Activated CD4-positive, CD25-positive, alpha-beta regulatory T cell (primary cell): ENCODE results near the gene FOXP1.

Experiments used
- DNase-seq, 4 experiments: peaks; one replicate each; lab custom pipeline; 2025; lab: John Stamatoyannopoulos, UW

FOXP1 gene

DNA sequence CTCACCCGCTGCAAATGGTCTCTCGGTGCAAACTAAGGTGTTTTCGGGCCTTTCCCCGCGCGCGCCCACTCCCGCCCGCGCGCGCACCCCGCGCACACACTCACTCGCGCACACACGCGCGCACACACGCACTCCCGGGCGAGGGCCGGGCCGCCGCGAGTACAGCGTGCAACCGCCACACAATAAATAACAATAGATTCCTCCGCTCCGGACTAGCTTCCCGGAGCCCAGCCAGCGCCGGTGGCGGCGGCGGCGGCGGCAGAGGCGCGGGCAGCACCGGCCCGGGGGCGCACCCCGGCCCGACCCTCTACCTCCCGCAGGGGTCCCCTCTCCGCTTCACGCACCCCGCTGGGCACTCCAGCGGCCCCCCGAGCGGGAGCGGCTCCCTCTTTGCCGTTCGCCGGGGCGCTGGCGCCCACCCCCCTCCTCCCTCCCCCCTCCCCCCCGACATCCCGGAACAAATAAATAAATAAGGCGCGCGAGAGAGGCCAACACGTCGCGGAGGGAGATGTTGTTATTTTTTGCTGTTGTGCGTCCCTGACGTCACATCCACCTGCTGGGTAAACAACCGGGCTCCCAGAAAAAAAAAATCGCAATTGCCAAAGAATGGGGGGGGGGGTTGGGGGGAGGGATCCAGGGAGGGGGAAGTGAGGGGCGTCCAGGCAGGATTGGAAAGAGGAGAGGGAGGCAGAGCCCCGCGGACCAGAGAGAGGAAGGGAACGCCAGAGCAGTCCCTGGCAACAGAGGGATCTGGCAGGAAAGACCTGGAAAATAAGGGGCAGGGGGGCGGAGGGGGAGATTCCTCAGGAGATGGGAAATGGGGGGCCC, at the start of gene FOXP1:
Gene FOXP1, minus strand, starts transcription at position 163 of the 828 bp plus-strand sequence. CDS start 385,347 bp downstream, outside the sequence.
- peak; percentile 23 to 44 (median 36) for DNase-seq

DNA sequence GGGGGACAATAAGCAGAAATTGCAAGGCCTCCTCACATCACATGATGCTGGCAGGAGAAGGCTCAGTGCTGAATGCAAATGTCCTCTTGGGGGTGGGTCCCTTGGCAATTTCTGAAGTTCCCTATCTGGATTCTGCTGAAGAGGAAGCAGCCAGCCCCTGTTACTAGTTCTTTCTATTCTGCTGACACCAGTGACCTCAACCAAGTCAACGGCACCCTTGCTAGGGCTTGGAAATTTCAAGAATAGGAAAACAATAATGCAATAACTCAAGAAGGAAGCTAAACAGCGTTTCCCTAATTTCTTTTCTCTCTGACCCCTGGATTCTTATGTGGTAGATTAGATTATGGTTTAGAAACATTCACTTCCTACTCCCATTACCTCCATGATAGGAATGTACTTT, 46.2 kb upstream of the FOXP1 start:
- DNase-seq = no peak

DNA sequence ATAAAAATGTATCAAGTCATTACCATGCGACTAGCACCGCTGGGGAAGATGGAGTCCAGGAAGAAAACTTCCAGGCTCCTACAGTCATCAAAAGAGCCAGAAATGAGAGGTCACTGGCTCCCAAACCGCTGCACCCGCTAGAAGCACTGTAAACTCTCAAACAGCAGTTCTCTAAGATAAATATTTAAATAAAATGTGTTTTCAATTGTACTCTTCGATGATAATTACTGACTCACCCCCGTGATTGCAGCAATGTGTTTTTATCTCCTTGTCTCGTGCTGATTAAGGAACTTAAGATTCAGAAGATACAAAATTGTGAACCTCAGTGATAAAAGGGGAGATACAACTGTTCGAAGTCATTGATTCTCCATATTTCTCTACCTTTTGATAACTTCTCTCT, 45.8 kb upstream of the FOXP1 start:
- no peak for DNase-seq

DNA sequence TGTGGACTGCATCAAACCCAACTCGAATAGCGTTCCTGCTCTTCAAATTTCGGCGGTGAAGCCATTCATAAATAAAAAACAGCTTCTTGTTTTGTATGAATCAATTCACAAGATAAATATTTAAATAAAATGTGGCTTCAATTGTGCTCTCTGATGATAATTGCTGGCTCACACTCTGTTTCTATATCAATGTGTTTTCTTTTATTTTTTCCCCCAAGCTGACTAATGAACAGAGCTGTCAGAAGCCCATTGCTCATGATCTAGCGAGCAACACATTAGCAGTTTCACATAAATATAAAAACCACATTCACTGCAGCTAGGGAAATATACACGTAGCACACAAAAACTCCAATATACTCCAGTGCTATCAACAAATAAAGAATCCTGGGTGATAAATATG, 45.0 kb upstream of the FOXP1 start:
- DNase-seq = no peak

DNA sequence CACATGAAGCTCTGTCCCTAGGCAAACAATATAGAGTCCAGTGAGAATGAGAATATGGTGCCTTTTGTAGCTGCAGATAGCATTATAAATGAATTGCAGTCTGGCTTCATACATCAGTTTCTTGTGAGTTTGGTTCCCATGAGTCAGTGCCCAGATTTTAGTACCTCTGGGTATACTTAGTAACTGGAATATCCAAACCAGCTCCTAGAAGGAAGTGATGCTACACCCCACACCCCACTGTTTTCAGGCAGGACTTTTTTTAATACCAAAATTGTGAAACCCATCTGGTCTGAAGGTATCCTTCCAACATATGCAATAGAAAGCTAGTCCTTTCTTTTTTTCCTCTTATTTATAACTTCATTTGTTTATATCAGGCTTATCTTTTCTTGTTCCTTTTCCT, 42.1 kb upstream of the FOXP1 start:
- DNase-seq = no peak

DNA sequence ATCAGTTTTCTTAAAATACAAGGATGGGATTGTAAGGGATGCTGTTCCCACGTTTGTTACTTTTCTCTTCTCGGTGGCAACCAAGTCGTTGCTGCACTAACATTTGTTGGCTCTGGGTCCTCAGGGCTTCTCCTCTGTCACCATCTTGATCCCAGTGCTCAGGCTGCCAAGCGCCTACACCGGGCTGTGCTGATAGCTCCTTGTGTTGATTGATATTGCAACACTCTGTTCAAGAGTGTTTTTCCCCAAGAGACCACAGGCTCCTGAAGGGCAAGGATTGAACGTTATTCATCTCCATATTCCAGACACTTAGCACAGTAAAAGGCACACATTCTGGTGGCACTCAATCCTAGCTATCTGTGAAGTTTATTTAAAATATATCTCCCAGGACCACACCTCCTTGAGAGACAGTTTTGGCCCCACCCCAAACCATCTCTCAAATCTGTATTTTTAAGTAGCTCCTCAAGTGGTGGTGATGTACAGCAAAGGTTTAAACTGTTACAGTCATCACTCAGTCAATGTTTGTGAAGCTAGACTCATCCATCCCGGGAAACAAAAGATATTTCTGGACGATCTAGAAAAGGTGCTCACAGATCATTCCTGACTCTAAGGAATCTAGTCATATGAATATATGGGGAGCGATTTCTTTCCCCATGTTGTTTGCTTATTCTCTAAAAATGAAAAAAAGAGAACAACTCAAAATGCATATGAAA, 38.5 kb upstream of the FOXP1 start:
- DNase-seq = no peak

DNA sequence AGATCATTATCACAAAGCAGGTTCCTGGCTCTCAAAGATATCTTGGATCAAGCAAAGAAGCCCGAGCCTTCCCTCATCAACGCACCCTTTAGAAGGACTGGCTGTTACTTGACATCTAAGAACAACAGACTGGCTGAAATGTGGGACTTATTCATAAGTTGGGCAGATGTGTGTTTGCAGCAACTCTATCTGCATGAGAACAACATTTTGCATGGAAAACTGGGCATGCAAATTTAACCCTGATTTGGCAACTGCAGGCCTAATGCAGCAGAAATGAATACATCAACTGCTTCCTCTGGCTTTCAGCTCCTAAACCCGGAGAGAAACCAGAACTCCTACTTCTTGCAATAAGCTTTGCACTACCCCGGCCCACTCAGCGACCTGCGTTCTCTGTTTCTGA, 35.0 kb upstream of the FOXP1 start:
- no peak for DNase-seq

DNA sequence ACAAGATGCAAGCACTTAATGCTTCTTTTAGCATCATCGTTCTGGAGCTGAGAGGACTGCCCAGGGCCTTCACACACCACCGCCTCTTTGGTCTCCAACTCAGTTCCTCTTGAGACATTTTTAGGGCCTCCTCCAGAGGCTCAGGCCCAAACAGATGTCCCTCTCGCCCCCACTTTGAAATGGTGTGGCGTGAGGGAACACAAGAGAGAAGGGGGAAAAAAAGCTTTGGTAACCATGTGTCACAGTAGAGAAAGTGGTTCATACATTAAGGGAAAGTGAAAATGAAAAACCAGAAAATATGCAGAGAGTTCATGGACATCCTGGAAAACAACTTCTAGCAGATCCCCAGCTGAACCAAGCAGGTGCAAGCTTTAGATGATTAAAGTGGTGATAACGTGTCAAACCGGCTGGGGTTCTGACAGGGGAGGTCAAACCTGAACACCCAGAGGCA, 33.1 kb upstream of the FOXP1 start:
- no peak for DNase-seq

DNA sequence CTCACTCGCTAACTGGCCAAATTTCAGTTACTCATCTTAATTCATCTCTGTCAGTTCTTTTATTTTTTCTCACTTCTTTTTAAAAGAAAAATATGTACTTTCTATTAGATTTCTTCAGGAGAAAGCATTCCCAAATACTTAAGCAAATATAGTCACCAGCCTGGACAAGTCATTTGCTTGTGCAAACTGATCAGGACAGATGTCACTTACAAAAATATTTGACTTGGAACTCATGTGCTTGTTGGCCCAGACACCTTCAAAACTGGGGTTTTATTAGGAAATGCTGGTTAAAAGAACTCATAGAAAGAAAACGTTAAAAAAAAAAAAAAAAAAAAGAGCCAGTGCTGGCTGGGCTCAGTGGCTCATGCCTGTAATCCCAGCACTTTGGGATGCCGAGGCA, 31.3 kb upstream of the FOXP1 start:
- DNase-seq = no peak

DNA sequence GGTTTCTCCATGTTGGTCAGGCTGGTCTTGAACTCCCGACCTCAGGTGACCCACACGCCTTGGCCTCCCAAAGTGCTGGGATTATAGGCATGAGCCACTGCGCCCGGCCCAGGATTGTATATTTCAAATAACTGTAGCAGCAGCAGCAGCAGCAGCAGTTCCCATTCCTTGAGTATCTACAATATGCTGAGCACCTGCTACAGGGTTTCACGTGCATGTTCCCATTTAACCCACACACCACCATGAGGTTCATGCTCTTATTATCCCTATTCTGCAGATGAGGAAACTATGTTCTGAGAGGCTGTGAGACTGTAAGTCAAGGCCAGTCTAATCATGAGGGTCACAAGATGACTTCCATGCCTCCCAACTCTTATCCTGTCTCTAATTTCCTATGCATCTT, 30.9 kb upstream of the FOXP1 start:
- DNase-seq = no peak

DNA sequence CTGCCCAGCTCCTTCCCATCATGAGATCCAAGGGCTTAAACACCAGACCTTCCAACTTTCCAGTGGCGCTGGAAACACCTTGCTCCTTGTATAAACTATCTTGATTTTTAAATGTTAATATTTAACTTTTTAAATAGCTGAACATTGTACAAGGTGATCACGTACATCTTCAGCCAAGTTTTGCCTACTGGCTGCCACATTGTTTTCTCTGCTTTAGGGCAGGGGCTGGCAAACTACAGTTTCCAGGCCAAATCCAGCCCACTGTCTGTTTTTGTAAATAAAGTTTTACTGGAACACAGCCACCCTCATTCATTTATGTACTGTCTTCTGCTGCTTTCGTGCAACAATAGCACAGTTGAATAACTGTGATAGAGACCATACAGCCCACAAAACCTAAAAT, 27.6 kb upstream of the FOXP1 start:
- no peak for DNase-seq

DNA sequence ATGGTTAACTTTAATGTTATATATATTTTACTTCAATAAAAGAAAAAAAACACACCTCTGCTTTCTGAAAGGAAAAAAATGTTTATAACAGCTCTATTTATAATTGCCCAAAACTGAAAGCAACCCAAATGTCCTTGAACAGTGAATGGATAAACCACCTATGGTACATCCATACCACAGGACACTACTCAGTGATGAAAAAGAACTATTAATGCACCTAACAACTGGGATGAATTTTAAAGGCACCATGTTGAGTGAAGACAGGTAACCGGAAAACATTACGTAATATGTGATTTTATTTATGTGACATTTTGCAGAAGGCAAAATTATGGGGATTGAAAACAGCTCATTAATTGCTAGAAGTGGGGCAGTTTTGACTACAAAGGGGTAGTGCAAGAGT, 23.8 kb upstream of the FOXP1 start:
- DNase-seq = no peak

DNA sequence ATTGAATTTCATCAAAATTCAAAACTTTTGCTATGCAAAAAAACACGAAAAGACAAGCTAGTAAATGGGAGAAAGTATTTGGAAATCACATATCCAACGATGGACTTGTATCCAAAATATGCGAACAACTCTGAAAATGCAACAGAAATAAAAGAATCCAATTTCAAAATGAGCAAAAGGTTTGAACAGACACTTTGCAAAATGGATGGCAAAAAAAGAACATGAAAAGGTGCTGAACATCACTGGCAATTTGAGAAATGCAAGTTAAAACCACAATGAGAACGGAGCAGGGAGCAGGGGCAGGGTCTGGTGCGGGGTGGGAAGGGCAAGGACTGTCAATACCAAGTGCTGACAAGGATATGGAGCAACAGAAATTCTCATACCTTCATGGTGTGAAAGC, 23.1 kb upstream of the FOXP1 start:
- DNase-seq = no peak

DNA sequence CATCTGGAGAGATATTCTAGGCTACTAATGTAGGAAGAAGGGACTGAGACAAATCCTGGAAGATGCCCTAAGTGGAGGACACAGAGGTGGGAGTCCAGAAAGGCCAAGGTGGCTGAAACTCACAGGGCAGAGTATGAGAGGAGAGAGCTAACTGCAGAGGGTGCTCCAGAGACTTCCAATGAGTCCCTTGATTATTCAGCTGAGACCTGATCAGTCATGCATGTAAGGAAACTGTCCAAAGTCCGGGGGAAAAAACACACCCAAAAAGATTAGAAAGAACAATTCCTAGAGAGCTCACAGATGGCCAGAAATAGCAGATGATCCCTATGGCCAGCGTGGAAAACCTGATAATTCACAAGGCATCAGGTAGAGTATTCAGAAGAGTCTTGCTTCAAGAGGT, 18.7 kb upstream of the FOXP1 start:
- DNase-seq = no peak

DNA sequence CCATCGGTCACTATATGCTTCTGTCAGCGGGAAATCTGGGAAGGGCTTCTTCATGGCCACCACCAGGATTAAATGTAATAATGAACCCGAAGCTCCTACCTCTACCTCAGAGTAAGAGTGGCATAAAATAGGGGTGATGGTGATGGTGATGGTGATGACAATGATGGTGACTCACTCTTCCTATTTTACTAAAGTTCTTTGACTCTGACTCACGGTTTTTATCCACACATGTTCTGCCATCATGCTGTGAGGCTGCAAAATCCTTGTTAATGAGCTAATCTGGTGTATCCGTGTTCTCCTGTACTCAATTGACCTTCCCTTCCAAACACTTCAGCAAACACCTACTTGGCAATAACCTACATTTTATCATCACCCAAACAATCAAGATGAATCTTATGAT, 18.3 kb upstream of the FOXP1 start:
- DNase-seq = no peak

DNA sequence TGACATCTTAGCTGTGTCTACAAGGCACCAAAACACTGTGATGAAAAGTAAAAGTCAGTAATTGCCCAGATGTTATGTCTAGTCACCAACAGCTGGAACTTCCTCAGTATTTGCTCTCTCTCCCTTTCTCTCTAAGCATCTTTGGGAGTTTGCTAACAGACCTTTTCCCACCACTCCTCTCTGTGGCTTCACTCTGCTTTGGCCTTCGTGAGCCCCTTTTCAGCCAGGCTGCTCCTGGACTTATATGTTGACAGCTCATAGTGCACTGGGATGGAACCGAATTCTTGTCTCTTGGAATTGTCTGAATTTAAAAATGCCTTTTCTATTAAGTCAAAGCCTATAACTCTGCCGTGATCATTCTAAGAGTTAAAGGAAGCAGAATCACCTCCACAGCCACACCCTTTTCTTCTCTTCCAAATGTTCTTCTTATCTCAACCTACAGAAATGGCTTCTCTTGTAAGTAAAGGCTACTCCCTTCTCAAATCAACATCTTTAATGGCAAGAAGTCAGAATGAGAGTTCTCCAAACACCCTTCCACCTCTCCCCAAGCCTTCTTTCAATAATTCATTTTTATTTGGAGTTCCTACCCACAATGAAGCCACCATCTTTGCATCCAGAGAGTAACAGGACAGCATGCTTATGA, 17.2 kb upstream of the FOXP1 start:
- DNase-seq = no peak

DNA sequence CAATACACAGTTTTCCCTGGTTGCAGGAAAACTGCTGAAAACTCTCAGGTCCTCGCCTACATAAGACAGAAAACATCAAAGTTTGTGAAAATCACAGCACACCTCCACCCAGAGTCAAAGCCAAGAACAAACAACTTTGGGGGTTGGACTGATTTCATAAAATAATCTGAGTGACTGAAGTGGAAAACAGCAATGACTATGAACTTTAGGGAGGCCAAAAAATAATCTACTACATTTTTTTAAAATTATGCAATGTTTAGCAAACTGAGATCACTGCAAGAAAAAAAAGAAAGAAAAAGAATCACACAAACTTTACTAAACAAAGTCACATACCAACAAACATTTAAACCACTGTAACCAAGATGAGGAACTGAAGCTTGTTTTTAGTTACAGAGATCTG, 15.9 kb upstream of the FOXP1 start:
- no peak for DNase-seq

DNA sequence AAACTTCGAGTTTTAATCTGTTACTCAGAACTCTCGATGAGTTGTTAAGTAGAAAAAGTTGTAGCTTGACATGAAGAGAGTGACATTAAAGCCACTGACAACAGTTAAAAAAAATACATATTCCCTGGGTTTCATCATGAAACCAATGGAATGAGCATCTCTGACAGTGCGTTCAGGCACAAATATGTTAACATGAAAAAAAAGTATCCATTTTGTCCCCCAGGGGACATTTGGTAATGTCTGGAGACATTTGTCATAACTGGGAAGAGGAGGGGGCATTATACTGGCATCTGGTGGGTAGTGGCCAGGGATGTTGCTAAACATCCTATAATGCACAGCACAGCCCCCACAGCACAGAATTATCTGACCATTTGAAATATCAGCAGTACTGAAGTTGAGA, 14.8 kb upstream of the FOXP1 start:
- DNase-seq = no peak

DNA sequence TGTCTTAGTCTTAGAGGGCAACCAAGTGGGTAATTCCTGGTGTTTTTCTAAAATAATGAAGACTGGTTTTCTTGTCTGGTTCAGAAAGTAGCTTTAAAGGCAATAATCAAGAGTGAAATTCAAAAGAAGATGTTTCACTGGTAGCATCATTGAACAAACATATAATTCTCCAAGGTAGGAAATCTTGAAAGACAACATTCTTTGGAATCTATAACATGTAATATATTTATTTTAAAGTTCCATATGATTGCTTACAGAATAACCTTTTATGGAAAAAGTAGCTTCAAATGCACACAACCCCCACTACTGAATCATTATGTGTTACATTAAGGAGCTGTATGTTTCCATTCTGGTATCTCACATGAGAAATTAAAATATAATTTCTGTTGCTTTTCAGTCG, 13.8 kb upstream of the FOXP1 start:
- no peak for DNase-seq

DNA sequence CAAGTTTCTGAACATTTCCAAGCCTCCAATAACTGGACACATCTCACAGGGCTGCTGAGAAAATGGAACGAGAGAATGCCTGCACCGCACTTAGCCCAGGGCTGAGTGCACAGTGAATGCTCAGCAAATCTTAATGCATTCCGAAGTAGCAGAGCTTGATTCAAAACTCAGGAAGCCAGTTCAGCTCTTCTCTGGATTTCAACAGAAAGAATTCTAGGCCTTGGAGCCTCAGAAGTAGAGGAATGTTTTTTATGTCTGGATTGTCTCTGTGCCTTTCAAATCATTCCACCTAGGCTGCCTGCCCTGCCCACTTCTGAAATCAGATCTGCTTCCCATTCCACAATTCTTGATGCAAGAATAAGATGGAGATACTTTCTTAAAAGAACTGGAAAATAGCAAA, 9.6 kb upstream of the FOXP1 start:
- DNase-seq = no peak

DNA sequence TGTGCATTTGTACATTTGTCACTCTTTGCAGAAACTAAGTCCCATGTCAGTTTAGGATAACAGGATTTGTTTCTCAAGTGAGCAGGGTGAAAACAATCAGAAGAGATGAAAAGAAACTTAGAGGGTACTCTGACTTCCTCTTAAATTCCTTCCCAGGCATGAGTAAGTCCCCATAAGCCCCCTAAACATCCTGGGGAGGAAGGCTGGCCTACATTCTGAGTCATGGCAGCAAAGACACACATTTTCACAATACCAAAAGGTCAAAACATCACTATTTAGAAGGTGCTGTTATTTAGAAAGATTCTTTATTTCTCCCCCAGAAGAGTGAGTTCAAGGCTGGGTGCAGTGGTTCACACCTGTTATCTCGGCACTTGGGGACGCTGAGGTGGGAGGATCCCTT, 7.6 kb upstream of the FOXP1 start:
- no peak for DNase-seq

DNA sequence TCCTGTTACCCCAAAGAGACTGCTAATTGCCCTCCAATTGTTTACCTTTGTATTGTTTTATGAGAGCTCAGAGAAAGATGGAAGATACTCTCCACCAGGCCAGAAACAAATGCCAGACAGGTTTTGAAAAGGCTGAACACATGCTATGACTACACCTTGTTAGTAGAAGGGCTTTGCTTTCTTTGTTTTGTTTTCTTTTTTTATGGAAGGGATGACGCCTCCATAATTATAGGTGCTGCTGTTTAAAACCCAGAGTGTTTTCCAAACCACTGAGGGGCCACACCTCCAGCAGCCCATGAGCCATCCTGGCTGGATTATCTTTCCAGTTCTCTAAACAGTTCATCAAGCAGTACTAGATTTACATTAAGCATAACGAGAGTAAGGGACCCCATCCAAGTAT, 5.6 kb upstream of the FOXP1 start:
- no peak for DNase-seq

DNA sequence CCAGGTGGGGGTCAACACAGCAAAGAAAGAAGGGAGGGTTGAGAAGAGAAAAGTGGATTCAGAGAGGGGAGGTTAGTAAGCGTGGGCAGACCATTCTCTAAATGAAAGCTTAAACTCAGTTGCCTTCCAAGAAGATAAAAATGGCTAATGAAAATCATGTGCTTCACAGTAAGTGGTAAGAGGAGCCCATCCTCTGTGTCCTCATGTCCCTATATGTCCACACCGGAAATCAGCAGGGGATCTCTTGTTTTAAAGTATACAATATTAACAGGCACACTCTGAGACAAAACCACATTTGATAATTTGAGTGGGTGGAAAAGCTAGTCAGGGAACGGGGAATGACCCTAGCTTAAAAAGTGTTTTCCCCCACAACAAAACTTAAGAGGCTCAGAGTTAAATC, 4.4 kb upstream of the FOXP1 start:
- no peak for DNase-seq
